ENCODE data around the gene PLEK. TPM values are rescaled to one million over a fixed set of nuclear protein-coding genes. Genes with fewer than 3 reads are reported as not detected.
A peak's percentile ranks its signal among the peaks of the same experiment; 100 is the strongest.

PLEK gene
- total and polyA plus RNA-seq, 10 of the 15 experiments (the other 5 are each of a cell fraction or from before 2014, with no cell fraction given): 229 to 804 (median 362) TPM

DNA sequence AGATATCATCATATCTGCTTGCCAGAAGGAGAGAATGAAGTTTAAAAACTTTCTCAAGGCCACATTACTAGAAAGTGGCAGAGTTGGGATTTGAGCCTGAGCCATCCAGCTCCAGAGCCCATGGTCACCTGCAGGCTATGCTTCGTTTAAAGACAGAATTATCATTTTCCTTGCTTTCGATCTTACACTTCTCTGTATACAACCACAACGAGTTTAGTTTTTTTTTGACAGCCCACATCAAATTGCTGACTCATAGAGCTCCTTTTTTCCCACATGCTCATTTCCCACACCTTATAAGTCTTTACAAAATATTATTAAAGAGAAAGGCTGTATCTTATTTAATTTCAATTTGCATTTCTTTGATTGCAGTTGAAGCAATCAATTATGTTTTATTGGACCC, 6.5 kb downstream of the PLEK start:
- FAIRE-seq: no peak
- H3K9ac ChIP-seq (ENCODE audit: control insufficient read depth, insufficient read depth, low read length): 0 out of 2 replicates have a peak overlapping the region, but pooled peaks have one; percentile 1
- peaks cover 99% of the 10 kb centered on the region for H3K79me2 ChIP-seq (ENCODE audit: control insufficient read depth, insufficient read depth, low read length)
- H2AFZ ChIP-seq (ENCODE audit: control insufficient read depth, low read depth, low read length): no peak overlapping the region
- WGBS (ENCODE audit: insufficient coverage, insufficient replicate concordance, low lambda C conversion rate, missing lambda C conversion rate): 0% methylated on average over 3 of the region's 3 CpGs
- ChIA-PET SMC1A (ENCODE audit: uncharacterized antibody, unreplicated experiment) (interaction anchor here (0.7 to 7.1 kb wide), 14 partner anchors 9 to 72 kb away, joined by 3 to 126 read pairs (median 5); no protein-coding TSS in a partner anchor), POLR2A (interaction anchor here (0.7 to 6.7 kb wide), 9 partner anchors 9 to 248 kb away, joined by 3 to 71 read pairs (median 11); no protein-coding TSS in a partner anchor), CTCF (interaction anchor here (0.6 to 3.9 kb wide), 10 partner anchors 9 to 96 kb away, joined by 3 to 22 read pairs (median 4); partner anchors contain the start of genes APLF and FBXO48), RAD21 (ENCODE audit: unreplicated experiment) (interaction anchor here (0.6 to 7.1 kb wide), 16 partner anchors 9 to 121 kb away, joined by 3 to 62 read pairs (median 6); partner anchors contain the start of genes APLF, FBXO48 and PPP3R1)
- H3K27me3 ChIP-seq (replicated peaks in 1 of 2; ENCODE audit: control insufficient read depth in 2 of 2, insufficient read depth in 2 of 2, low read length in 1 of 2): no peaks in the 10 kb centered on the region
- H3K4me1 ChIP-seq (ENCODE audit: control insufficient read depth, insufficient read depth, low read length): peaks cover 16% of the 10 kb centered on the region
- no TSS peak for BruUV-seq (replicated peaks)
- intact Hi-C loops (cut with micrococcal nuclease; ENCODE audit: unreplicated experiment): loop anchor here (10.0 kb wide), 1 partner anchor 1273 kb away; the partner anchor contains the start of gene AAK1
- peak; percentile 13 for ATAC-seq
- H4K20me1 ChIP-seq (ENCODE audit: control insufficient read depth, insufficient read depth): no peaks in the 10 kb centered on the region
- peak overlapping the region; percentile 51 for H3K4me2 ChIP-seq (ENCODE audit: control insufficient read depth, insufficient read depth)
- no peaks in the 10 kb centered on the region for H3K9me3 ChIP-seq (replicated peaks; ENCODE audit: control insufficient read depth, insufficient read depth, low read length)
- peak overlapping the region; percentile 32 for H3K27ac ChIP-seq (ENCODE audit: control insufficient read depth, insufficient read depth)
- in situ Hi-C loops (cut with MboI): no loop called here
- peak overlapping the region; percentile 65 for H3K4me3 ChIP-seq
- no peak for DNase-seq (ENCODE audit: low read depth, low spot score)
- H3K36me3 ChIP-seq (ENCODE audit: control insufficient read depth in 2 of 2, insufficient read depth in 2 of 2, low read length in 1 of 2): no peaks in the 10 kb centered on the region; a peak in 1 of 4 replicates
- TF ChIP-seq YBX1 (IDR thresholded peaks at IDR 0.05) (no peak), IKZF1 (conservative IDR thresholded peaks at IDR 0.05) (peak; percentile 79), CHD1 (IDR thresholded peaks at IDR 0.05; ENCODE audit: low read depth, low read length) (no peak), ATF7 (IDR thresholded peaks at IDR 0.05; ENCODE audit: low read depth) (peak; percentile 51; the same call in 1 of the 2 replicates), HDAC6 (IDR thresholded peaks at IDR 0.05; ENCODE audit: unreplicated experiment) (no peak), HDGF (IDR thresholded peaks at IDR 0.05) (no peak), ETV6 (conservative IDR thresholded peaks at IDR 0.05 in 1 of 2, IDR thresholded peaks at IDR 0.05 in 1 of 2; ENCODE audit: borderline replicate concordance in 1 of 2, low read depth in 1 of 2) (no peak), RAD51 (IDR thresholded peaks at IDR 0.05) (peak; percentile 11), SRF (IDR thresholded peaks at IDR 0.05; ENCODE audit: low read depth in 2 of 2, low read length in 2 of 2) (0 out of 4 replicates have a peak, but pooled peaks of 1 of the 2 experiments have one; percentile 37), RFX5 (IDR thresholded peaks at IDR 0.05; ENCODE audit: low read depth, low read length) (no peak), KDM1A (IDR thresholded peaks at IDR 0.05; ENCODE audit: borderline replicate concordance) (no peak), MXI1 (IDR thresholded peaks at IDR 0.05; ENCODE audit: low read depth, low read length) (no peak), SREBF1 (IDR thresholded peaks at IDR 0.05; ENCODE audit: low read length) (no peak), ZNF274 (IDR thresholded peaks at IDR 0.05; ENCODE audit: insufficient read depth, insufficient read length) (no peak), TAF1 (IDR thresholded peaks at IDR 0.05; ENCODE audit: borderline replicate concordance, low read depth, low read length) (no peak), MYC (IDR thresholded peaks at IDR 0.05; ENCODE audit: insufficient read depth, insufficient read length, insufficient replicate concordance, low read length, severe bottlenecking) (no peak), KLF5 (IDR thresholded peaks at IDR 0.05; ENCODE audit: partially characterized antibody) (no peak), CBFB (IDR thresholded peaks at IDR 0.05; ENCODE audit: low read depth) (0 out of 2 replicates have a peak, but pooled peaks have one; percentile 56)
- TF ChIP-seq, protein P1, sequence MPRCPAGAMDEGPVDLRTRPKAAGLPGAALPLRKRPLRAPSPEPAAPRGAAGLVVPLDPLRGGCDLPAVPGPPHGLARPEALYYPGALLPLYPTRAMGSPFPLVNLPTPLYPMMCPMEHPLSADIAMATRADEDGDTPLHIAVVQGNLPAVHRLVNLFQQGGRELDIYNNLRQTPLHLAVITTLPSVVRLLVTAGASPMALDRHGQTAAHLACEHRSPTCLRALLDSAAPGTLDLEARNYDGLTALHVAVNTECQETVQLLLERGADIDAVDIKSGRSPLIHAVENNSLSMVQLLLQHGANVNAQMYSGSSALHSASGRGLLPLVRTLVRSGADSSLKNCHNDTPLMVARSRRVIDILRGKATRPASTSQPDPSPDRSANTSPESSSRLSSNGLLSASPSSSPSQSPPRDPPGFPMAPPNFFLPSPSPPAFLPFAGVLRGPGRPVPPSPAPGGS (IDR thresholded peaks at IDR 0.05; ENCODE audit: borderline replicate concordance, insufficient read depth, low read depth, low read length, poor library complexity, severe bottlenecking): peak; percentile 70
- TF ChIP-seq, protein P2, sequence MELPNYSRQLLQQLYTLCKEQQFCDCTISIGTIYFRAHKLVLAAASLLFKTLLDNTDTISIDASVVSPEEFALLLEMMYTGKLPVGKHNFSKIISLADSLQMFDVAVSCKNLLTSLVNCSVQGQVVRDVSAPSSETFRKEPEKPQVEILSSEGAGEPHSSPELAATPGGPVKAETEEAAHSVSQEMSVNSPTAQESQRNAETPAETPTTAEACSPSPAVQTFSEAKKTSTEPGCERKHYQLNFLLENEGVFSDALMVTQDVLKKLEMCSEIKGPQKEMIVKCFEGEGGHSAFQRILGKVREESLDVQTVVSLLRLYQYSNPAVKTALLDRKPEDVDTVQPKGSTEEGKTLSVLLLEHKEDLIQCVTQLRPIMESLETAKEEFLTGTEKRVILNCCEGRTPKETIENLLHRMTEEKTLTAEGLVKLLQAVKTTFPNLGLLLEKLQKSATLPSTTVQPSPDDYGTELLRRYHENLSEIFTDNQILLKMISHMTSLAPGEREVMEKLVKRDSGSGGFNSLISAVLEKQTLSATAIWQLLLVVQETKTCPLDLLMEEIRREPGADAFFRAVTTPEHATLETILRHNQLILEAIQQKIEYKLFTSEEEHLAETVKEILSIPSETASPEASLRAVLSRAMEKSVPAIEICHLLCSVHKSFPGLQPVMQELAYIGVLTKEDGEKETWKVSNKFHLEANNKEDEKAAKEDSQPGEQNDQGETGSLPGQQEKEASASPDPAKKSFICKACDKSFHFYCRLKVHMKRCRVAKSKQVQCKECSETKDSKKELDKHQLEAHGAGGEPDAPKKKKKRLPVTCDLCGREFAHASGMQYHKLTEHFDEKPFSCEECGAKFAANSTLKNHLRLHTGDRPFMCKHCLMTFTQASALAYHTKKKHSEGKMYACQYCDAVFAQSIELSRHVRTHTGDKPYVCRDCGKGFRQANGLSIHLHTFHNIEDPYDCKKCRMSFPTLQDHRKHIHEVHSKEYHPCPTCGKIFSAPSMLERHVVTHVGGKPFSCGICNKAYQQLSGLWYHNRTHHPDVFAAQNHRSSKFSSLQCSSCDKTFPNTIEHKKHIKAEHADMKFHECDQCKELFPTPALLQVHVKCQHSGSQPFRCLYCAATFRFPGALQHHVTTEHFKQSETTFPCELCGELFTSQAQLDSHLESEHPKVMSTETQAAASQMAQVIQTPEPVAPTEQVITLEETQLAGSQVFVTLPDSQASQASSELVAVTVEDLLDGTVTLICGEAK (IDR thresholded peaks at IDR 0.05; ENCODE audit: borderline replicate concordance): no peak

Measured in GM12878 (cell line).